T-helper 22 cell (primary cell): ENCODE results near the gene ZBTB16.
A peak's percentile ranks its signal among the peaks of the same experiment; 100 is the strongest.

ENCODE experiments used
- DNase-seq: peaks from one replicate; pipeline ENCODE4 v3.0.0-alpha.2; 2020; ENCODE audit warnings: low read depth

ZBTB16 gene, protein sequence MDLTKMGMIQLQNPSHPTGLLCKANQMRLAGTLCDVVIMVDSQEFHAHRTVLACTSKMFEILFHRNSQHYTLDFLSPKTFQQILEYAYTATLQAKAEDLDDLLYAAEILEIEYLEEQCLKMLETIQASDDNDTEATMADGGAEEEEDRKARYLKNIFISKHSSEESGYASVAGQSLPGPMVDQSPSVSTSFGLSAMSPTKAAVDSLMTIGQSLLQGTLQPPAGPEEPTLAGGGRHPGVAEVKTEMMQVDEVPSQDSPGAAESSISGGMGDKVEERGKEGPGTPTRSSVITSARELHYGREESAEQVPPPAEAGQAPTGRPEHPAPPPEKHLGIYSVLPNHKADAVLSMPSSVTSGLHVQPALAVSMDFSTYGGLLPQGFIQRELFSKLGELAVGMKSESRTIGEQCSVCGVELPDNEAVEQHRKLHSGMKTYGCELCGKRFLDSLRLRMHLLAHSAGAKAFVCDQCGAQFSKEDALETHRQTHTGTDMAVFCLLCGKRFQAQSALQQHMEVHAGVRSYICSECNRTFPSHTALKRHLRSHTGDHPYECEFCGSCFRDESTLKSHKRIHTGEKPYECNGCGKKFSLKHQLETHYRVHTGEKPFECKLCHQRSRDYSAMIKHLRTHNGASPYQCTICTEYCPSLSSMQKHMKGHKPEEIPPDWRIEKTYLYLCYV

DNA sequence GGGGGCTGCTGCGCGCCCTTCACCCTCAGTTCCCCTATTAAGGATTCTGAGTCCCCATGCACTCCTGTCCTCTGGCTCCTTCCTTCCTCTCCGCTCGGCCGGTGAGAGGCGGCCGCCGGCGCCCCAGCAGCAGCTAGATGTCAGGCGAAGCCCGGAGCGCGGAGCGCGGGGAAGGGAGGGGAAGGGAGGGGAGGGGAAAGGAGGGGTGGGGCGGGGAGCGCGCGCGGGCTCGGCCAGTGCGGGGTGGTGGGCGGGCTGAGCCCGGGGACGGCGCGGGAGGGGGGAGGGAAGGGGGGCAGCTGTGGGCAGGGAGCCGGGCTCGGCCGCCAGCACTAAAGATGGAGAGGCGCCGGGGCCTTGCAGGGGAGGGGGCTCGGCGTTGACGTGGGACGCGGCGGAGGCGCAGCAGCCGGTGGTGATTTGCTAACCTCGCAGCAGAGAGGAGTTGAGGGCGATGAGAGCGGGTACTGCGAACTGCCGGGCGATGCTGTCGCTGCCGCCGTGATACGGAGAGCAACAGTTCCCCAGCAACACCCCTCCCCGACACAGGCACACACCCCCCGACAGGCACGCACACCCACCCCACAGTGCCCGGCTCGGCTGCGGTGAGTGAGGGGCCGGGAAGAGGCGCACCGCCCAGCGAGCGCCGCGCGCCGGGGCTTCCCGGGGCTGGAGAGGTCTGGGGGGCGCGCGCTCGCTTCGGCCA, at the start of gene ZBTB16:
ZBTB16 (plus strand) TSS at position 434 of the 706 bp plus-strand sequence. CDS start 3,590 bp downstream, outside the sequence.
- DNase-seq = peak; percentile 55

DNA sequence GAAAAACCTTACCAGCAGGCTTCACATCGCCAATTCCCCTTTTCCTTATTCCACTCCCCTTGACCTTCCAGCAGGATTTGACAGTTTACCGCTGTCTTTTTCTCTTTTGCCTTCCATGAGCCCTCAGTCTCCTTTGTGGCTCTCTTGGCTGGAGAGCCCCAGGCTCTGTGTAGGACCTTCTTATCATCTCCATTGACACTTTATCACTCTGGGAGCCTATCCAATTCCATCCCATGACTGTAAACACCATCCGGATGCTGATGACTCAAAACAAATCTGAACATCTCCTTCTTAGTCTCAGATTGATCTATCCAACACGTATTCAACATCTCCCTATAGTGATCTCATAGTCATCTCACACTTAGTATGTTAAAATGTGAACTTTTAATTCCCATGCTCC, 48.6 kb upstream of the ZBTB16 start:
- no peak for DNase-seq

DNA sequence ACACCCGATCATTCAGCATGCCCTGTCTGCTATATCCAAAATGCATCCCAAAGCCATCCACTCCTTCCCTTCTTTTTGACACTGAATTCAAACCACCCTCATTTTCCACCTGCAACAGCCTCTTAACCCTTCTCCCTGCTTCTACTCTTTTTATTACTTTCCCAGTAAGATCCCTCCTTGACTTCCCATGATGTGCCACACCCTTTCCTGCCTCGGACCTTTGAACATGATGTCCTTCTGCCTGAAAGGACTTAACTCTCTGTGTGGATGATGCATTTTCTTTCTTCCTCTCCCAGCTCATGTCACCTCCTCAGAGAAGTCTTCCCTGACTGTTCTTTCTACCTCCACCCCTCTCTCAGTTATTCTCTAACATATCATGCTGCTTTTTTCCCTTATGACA, 48.1 kb upstream of the ZBTB16 start:
- DNase-seq = no peak

DNA sequence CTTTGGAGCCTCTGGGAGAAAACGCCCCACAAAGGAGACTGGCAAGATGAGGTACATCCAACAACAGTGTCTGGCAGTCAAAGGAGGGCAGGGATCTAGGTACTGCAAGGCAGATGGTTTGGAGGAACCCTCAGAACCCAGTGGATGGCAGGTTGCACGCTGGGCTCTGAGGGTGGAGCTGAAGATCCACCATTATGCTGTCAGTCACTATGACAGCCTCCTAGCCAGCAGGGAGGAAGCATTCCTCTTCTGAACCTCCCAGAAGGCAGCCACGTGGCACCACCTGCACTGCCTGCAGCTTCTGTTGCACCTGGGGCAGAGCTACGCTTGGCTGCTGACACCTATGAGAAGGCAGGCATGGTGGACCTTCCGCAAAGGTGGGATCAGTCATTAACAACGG, 44.4 kb upstream of the ZBTB16 start:
- DNase-seq = no peak

DNA sequence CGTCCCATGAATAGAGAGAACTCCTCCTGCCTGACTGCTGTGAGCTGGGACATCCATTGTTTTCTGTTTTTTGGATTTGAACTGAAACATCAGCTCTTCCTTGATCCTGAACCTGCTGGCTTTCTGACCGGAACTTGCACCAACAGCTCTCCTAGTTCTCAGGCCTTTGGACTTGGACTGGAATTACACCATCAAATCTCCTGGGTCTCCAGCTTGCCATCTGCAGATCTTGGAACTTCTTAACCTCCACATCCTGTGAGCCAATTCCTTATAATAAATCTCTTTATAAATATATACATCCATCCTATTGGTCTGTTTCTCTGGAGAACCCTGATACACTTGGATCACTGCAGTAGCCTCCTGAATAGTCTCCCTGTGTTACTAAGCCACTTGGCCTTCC, 42.5 kb upstream of the ZBTB16 start:
- no peak for DNase-seq

DNA sequence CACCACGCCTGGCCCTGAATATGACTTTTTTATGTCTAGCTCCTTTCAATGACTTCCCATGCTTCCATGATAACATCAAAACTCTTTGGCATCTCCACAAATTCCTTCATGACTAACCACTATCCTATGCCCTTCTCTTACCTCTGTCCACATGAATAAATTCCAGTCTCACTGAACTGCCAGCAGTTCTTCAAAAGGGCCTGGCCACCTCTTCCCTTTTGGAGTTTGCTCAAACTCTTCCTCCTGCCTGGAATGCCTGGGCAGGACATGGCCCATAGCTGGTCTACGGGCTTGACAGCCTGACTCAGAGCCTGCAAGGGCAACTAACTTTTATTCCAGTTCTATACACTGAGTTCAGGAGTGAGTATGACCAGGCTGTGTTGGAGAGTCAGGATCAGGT, 41.8 kb upstream of the ZBTB16 start:
- no peak for DNase-seq

DNA sequence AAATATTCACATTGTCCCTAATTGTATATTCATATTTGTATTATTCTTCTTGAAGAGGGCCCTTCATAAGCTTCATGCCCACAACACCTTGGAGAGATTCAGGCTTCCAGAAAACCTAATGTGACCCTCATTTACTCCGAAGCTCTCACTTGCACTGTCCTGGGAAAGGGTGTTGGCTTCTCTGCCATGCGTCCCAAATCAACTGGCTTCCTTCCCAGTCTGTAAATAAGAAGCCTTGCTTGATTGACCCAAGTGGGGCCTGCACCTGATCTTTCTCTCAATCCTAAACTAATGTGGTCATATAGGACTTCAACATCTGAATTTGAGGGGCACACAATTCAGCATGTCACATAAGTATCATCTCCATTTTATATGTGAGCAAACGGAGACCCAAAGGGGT, 40.5 kb upstream of the ZBTB16 start:
- no peak for DNase-seq

DNA sequence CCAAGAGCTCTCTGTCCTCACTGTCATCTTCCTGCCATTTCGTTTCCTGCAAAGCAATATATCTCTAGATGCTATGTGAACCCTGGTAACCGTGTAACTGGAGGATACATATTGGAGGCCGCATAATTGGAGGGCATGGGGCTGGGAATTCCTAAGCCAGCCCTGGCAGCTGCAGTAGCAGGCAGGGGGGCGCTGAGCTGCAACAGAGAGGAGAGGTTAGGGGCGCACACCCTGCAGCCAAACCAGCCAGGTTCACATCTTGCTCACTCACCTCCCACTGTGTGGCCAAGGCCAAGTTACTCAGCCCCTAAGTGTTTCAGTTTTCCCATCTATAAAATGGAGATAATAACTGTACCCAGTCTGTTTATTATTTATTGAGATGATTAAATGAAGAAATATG, 39.9 kb upstream of the ZBTB16 start:
- no peak for DNase-seq

DNA sequence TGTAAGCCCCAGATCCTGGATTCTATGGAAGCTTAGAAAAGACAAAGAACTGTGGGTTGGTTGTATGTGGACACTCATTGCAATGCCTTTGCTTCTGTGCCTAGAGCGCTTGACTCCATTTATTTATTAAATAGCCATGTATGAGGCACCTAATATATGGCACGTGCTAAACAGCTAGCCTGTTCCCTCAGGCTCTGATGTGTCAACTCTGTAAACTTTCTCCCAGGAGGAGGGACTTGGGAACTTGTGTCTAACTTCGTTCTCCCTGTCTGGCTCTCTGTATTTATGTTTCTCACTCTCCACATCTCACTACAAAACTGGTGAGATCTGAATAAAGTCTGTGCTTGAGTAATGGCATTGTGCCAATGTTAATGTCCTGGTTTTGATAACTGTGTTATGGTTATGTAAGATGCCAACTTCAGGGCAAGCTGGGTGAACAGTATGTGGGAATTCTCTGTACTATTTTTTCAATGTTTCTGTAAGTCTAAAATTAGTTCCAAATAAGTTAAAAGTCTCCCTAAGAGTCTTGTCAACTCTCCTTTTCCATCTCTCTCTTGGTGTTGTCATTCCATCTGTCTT, 34.1 kb upstream of the ZBTB16 start:
- no peak for DNase-seq

DNA sequence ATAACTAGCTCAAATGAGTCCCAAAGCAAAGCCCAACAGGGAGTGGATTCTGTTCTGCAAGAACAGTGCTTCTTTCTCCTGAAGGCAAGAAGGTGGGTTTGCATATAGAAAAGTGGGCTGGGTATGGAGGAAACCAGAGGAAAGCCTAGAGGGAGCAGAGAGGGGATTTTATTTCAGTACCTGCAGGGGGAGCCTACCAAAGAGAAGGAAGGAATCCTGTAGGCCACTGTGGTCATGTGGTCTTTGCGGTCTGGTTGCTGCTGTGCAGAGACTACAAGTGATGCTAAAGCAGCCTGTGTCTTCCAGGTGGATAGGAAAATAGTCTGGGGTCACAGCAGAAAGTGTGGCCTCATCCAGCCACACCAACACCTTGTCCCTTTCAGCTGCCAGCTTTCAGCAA, 33.2 kb upstream of the ZBTB16 start:
- DNase-seq = no peak

DNA sequence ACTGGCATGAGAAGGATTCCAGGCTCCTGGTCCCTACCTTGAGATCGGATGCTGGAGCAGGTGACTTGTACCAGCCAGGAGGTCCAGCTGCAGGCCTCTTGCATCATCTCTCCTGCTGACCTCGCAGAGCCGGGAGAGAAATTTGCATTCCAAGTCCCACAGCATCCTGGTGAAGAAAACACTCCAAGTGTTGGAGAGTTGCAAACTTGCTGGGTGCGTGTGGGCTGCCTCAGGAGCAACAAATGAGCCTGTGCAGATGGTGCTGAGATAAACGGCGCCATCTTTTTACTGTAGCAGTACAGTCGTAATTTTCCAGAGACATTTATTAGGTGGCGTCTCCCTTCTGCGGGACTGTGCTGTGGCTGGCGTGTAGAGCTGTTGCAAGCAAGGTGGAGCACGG, 32.1 kb upstream of the ZBTB16 start:
- DNase-seq = no peak

DNA sequence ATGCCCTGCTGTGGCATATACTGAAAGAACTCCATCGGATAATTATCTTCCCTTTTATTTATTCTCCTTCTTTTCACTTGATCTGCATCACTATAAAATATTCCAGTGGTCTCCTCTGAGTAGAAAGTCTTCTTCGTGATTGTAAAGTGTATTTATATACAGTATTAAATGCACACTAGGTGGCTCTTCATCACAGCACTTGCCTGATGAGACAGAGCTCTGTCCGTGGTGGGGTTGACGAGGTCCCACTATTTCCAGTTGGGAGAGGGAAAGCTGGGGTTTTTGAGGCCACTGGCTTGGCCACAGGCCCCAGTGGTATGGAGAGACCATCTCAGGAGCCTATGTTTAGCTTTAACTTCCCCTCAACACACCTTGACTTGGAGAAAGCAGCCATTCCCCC, 31.6 kb upstream of the ZBTB16 start:
- no peak for DNase-seq

DNA sequence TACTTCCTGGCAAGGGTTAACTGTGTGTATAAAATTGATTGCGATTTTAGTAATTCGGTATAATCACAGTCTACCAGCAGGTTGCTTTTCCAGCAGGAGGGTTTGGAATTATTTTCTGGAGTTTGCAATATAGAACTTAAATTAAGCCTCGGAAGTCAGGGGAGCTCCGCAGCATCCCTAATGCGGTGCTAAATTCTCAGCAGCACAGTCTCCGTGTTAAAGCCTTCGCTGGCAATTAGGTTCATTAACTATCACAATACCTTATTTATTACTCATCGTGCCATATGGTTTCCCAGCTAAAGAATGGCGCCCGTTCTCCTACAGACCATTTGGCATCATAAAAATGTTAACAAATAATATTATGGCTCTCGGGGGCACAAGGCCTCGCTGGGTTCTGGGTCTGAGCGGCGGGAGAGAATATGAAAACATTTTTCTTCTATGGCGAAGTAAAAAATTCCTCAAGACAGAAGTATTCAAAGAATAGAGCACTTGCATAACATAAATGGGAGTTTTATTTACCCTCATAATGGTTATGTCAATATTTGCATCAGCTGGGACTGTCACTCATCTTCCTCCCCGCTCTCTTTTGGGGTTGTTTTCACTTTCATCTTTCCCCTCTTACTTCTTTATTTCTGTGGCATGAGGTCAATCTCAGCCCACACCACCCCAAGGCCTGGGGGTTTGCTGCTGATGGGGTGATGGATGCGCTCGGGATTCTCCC, 28.1 kb upstream of the ZBTB16 start:
- no peak for DNase-seq

DNA sequence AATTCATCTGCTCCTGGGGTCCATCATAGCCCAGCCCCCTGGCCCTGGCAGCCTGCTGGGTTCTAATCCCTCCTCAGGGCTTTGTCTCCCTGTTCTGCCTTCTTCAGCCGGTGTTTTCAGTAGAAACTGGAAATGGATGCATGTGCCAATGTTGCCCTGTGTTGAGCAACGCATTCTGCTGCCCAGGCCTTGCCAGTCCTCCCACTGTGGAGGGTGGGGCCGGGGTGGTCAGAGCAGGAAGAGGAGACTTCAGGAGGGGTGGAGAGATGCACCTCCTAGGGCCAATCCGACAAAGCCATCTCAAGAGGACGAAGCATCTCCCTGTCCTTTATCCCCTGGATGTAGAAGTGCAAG, 27.6 kb upstream of the ZBTB16 start:
- DNase-seq = no peak

DNA sequence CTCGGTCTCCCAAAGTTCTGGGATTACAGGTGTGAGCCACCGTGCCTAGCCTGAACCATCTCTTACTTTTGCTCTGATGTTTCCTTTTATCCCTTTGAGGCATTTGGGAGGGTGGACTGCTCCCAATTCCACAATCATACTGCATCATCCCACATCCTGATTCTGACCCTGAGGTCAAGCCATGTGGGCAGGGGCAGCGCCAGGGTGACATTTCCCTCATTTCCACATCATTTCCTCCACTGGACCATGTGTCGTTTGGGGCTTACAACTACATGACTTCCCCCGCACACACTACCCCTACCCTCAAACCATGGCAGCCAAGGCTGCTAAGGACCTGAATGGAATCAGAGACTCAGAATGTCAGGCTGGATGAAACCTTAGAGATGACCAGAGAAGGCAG, 26.4 kb upstream of the ZBTB16 start:
- DNase-seq = no peak

DNA sequence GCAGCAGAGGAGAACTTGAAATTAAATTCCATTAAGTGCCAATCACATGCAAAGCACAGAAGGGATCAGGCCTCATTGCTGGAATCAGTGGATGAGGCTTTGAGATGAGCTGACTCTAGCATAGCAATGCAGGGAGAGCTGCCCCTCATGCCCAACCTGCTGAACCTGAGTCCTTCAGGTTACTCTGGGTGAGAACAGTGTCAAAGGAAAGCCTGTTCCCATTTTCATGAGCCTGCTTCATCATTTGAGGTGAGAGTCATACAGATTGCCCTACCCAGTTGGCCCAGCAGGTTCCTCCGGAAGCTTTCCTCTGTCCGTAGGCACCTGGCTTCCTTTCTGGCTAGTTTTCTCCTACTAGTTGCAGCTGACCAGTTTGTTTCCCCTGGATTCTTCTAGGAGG, 25.9 kb upstream of the ZBTB16 start:
- no peak for DNase-seq

DNA sequence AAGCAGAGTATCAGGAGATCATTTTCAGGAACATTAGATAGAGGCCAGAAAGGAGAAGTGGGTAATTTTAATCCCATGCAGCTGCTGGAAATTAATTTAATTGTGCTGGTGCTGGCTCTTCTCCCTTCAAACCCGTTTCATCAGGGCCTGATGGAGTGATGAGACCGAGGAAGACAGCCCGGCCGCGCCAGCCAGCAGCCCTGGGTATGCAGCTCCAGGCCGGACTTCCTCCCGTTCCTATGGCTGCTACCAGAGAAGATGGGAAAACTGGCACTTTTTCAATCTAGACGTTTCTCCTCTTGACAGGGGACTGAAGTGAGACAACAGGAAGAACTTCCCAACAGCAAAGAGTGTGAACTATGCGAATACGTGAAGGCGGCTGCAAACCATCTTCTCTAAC, 24.6 kb upstream of the ZBTB16 start:
- DNase-seq = no peak

DNA sequence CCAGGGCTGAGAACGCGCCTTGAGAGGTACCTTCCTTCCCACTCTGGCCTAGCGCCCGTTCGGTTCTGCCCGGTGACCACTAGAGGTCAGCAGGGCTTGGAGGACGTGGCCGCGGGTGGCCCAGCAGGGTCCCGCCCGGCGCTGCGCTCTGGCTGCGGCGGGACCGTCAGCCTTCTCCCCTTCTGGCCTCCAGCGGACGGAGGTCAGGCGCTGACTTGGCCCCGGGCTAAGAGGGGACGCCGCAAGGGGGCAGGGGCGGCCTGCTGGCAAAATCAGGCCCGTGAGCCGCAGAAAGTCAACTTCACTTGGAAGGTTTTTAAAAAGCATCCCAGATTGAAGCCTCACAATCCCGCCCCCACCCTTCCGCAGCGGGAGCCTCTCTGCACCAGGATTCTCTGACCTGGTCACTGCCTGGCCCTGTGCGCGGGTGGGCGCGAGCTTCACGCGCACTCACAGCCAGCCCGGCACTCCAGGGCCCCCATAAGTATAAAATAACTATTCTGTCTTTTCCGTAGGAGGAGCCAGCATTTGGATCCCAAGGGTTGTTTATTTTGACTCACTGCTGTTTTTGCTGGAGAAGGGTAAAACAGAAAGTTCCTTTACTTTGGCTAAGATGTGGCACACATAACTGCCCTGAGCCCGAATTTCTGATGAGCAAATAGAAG, 23.2 kb upstream of the ZBTB16 start:
- DNase-seq = peak; percentile 4

DNA sequence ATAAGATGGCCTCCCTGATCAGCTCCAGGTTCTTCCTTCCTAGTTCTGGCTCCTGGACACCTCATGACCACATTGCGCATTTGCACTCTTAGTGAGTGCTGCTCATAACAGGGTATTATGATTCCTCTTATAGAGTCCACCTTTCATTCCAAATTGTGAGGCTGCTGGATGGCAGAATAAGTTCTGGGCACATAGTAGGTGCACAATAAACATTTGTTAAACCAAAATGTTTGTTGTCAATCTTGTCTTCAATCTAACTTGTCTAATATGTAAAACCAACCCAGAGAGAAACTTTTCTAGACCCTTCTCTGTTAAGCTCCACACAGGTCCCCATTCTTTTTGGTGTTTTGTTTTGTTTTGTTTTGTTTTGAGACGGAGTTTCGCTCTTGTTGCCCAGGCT, 22.6 kb upstream of the ZBTB16 start:
- no peak for DNase-seq

DNA sequence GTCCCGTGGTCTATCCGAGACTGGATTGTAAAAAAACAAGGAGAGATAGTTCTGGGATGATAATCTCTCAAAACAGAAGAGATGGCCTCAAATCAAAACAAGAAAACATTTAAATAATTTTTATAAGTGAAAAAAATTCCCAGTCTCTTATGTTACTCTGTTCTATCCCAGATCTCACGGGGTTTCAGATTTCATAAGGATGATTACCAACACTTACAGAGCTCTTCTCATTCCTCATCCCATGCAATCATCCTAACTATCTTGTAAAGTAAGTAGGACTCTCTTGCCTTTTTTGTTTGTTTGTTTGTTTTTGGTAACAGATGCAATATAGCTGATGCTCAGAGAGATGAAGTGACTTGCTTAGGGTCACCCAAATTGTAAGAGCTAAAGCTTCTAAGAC, 20.0 kb upstream of the ZBTB16 start:
- no peak for DNase-seq

DNA sequence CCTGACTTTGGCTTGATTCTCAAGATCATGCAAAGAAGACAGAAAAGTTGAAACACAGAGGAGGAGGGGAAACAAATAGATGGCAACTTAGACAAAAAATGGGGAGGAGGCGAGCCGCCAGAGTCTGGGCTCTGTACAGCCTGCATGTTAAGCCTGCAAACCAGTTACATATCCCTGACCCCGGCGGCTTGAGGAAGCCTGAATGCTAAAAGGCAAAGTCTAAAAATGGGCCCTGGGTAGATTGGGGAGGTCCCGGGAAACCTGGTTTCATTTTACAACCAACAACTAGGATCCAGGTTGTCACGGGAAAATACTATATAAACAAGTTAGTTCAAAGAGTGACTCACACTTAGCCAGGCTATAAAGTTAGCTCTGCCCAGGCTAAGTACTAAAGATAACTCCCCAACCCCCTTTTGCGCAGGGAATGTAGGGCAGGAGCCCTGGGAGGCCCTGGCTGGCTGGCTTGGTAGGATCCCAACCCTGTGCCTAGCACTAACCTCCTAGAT, 18.8 kb upstream of the ZBTB16 start:
- no peak for DNase-seq
